ENCODE data around the gene DCTN2.

The DCTN2 gene

DNA sequence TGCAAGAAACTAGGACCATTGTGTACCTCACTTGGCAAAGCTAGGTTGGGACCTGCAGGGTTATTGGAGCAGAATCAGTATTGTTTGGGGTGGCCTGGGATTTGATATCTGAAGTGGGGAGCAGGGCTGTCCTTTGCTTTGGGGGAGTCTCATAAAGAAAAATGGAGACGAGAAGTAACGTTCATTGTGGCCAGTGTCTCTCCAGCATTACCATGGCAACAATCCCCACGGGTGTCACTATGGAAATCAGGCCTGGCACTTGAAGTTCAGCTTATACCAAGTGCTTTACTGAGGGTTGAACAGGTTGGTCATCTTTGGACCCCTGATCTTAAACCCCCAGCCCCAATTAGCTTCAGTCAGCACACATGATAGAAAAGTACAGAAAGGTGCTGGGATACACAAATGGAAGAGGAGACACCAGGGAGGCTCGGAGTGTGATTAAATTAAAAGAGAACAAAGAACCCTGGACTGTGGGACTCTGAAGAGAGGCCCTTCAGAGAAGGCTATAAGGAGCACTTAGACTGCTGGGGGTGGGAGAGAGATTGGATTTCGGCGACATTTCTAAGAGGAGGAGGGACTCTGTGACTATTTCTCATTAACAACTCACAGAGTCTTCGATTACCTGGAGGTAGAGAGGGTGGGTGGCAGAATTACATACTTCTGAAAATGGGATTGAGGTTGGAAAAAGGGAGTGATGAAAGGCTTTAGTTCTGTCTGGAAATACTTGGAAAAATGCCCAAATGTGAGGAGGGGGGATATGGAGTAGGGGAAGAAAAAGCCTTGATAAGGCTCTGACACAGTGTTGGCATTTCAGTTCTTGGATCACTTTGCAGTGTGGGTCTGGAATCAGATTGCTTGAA is 6.6 kb upstream of the DCTN2 start:
- DNase-seq: no peak
- in situ Hi-C loops (cut with HindIII; ENCODE audit: low pct_ligation_motif_present, low pct_unique_long_range_greater_than_20kb, low sequenced_read_pairs): no loop called here

DNA sequence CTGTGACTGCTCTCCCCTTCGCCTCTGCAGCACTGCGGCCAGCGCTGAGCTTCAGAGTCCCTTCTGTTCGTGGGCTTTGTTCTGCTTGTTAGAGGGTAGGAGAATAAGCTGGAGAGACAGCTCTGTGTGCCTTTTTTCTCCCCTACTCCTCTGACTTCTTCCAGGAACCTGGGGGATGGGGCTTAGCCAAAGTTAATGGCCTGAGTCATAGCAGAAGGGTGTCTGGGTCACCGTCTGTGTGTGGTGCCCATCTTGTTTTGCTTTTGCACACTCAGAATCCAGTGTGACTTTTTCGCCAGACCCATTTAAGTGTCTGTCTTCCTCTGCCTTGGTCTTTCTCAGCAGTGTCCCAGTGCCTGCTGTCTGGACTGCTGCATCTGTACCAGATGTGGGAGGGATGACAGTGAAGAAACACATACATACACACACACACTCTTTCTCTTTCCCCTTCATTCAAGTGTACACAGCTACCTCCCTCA is 5.9 kb upstream of the DCTN2 start:
- in situ Hi-C loops (cut with HindIII; ENCODE audit: low pct_ligation_motif_present, low pct_unique_long_range_greater_than_20kb, low sequenced_read_pairs): no loop called here
- DNase-seq: no peak

DNA sequence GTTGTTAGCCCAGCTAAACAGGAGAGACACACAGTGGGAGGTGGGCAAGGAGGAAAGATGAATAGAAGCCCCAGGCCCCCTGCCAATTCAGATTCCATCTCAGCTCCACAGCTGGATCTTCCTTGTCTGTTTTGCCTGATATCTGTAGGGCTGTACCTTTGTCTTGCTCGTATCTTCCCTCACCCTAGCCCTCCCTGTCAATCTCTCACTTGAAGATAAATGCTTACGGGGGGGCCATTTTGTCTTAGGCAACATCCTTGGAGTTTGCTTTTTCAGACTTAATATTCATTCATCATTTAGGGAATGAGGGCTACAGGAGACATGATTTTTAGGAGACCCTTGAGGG is 5.3 kb upstream of the DCTN2 start:
- DNase-seq: no peak
- in situ Hi-C loops (cut with HindIII; ENCODE audit: low pct_ligation_motif_present, low pct_unique_long_range_greater_than_20kb, low sequenced_read_pairs): no loop called here

- DNase-seq: no peak
- in situ Hi-C loops (cut with HindIII; ENCODE audit: low pct_ligation_motif_present, low pct_unique_long_range_greater_than_20kb, low sequenced_read_pairs): no loop called here
Observed at GRCh38 chr12:57551637-57552305, 4.8 kb upstream of the DCTN2 start.

GRCh38 chr12:57550641-57551549 is 3.9 kb upstream of the DCTN2 start:
- no peak for DNase-seq
- in situ Hi-C loops (cut with HindIII; ENCODE audit: low pct_ligation_motif_present, low pct_unique_long_range_greater_than_20kb, low sequenced_read_pairs): no loop called here

DNA sequence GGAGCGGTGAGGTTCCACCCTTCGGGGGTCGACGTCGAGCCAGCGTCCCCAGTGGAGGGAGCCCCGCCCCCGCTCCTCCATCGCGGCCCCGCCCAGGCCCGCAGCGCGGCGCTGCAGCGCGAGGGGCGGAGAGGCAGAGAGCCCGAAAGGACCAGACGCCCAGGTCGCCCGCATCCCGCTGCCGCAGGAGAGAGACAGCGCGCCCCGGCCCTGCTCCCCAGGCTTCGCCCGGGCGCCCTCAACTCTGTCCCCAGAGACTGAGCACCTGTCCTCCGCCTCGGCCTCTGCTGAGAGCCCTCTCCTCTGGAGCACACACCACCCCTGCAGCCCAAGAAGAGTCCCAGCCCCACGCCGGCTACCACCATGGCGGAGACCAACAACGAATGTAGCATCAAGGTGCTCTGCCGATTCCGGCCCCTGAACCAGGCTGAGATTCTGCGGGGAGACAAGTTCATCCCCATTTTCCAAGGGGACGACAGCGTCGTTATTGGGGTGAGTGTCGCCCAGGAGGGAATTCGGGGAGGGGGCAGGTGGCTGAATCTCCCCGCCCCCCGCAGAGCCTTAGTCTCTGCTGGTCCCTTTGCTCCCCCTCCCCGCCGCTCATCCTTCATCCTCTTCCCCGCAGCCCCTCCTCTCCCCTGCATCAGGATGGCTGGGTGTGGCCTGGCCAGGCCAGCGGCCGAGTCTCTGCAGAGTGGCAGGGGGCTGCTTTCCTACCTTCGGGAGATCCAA is 3.1 kb upstream of the DCTN2 start, which contains the start of gene KIF5A:
Gene KIF5A (plus strand): TSS at position 136 of the 732 bp plus-strand sequence. CDS start 228 bp downstream, at position 364.
- peak; percentile 60 for DNase-seq
- in situ Hi-C loops (cut with HindIII; ENCODE audit: low pct_ligation_motif_present, low pct_unique_long_range_greater_than_20kb, low sequenced_read_pairs): no loop called here

DNA sequence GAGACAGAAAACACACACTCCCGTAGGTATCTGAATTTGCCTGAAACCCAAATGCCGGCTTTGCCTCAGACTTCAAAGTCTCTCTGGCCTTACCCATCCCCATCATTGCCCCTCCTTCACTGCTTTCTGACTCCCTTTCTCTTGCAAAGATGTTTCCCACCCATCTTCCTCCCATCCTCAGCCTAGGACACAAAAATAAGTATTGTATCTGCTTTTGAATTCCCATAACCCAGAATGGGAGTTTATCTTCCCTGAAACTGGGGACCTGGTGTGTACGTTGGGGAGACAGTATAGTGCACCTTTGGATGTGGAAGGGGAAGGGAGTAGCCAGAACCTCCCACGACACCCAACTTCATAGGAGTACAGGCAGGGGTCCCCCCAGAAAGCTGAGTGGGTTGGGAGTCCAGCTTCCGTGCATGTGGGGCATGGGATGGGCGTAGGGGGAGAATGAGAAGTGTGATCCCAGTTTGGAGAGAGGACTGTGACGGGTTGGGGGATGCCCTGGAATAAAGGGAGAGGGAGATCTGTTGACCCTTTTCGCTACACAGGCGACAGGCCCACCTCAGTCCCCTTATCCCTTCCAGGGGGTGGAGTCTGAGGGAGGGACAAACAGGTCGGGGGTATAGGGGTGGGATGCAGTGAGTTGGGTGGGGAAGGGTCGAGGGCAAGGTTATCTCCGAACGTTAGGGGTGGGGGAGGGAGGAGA is 2.4 kb upstream of the DCTN2 start:
- in situ Hi-C loops (cut with HindIII; ENCODE audit: low pct_ligation_motif_present, low pct_unique_long_range_greater_than_20kb, low sequenced_read_pairs): no loop called here
- DNase-seq: no peak

DNA sequence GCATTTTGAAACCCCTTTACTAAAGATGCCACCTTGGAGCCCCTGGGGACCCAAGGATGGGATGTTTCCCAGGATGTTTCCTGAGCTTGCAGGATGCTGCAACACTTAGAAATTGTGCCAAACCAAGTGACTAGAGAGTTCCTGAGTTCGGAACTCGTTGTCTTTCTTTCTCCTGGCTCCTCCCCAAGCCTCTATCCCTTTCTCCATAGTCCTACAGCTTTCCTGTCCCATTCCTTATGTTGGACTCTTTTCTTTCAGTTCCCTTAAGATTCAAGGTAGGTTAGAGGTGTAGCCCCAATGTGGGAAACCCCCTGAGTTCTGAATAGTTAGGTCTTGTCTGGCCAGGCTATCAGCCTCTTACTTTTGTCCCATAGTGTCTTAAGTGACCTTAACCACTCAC is 1.5 kb upstream of the DCTN2 start:
- in situ Hi-C loops (cut with HindIII; ENCODE audit: low pct_ligation_motif_present, low pct_unique_long_range_greater_than_20kb, low sequenced_read_pairs): no loop called here
- DNase-seq: no peak

DNA sequence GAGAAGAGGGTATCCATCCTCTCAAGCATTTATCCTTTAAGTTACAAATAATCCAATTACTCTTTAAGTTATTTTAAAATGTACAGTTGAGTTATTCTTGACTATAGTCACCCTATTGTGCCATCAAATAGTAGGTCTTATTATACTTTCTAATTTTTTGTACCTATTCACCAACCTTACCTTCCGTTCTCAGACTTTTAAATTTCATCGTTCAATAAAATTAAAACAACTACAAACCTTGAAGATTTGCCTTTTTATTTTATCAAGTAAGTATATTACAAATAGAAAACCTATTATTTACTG is 972 bp upstream of the DCTN2 start:
- DNase-seq: no peak
- in situ Hi-C loops (cut with HindIII; ENCODE audit: low pct_ligation_motif_present, low pct_unique_long_range_greater_than_20kb, low sequenced_read_pairs): no loop called here

DNA sequence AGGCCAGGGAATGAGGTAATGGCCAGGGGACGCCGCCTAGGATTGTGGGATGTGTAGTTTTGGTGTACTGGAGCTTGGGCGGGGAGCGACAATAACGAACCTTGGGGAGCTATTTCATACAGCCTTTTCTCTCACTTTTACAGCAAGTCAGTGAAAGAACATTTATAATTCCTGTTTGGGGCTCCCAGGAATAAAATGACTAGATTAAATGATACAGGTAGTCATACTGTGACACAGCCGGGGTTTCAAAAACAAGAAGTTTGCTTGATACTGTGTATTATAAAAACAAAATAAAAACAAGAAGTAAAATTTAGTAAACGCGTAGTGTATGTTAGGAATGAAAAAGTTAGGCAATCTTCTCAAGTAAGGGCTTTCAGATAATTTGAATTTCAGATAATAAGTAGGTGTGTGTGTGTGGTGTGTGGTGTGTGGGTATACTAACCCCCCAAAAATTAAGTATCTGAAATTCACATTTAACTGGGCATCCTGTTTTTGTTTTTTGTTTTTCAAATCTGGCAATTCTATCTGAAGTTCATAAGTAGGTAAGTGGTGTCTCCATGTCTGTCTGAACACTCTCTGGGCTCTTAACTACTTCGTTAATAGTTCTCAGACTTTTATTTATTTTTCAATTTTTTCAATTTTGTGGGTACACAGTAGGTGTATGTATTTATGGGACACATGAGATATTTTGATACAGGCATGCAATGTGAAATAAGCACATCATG is 458 bp upstream of the DCTN2 start:
- DNase-seq: no peak
- in situ Hi-C loops (cut with HindIII; ENCODE audit: low pct_ligation_motif_present, low pct_unique_long_range_greater_than_20kb, low sequenced_read_pairs): no loop called here

DNA sequence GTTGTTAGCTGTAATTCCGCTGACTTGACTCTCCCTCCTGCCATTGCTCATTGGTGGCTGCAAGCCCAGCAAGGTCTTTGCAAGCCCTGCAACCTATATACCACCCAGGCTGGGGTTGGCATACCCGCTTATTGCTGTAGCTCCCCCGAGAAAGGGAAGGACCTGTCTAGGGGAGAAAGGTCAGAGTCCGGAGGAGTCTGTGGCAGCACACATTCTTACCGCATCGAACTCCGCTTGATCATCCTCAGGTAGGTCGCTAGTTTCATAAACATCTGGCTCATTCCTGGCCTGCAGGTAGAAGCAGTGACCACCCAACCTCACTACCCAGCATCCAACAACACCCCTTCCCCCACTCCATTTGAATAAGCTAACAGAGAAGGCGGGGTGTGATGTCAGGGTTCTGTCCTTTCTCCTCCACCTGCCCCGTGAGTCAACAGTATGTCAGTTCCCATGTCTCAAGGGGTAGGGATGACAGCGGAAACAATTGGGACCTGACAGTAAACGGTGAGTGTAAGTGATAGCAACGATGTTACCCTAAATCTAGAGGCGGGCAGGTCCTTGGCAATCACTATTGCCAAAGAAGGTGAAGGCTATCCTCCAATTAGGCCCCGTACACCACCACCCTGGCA is 1.1 kb downstream of the DCTN2 start:
- no peak for DNase-seq
- in situ Hi-C loops (cut with HindIII; ENCODE audit: low pct_ligation_motif_present, low pct_unique_long_range_greater_than_20kb, low sequenced_read_pairs): no loop called here

DNA sequence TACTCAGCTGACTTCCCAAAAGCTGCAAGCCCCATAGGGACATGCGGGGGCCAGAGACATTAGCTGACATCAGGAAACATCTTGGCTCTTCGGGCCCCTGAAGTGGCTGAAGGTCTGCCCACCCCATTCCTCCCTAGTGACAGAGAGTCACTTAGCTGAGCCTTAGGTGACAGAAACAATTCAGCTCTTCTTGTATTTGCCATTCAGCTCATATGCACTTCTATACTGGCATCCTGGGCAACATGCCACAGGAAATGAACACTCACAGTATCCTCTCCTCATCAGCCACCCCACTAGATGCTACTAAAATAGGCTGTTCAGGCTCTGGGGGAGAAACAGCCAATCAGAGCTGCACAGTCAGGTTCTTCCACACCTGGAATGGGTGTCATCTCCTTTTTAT is 3.4 kb downstream of the DCTN2 start:
- DNase-seq: no peak
- in situ Hi-C loops (cut with HindIII; ENCODE audit: low pct_ligation_motif_present, low pct_unique_long_range_greater_than_20kb, low sequenced_read_pairs): no loop called here

DNA sequence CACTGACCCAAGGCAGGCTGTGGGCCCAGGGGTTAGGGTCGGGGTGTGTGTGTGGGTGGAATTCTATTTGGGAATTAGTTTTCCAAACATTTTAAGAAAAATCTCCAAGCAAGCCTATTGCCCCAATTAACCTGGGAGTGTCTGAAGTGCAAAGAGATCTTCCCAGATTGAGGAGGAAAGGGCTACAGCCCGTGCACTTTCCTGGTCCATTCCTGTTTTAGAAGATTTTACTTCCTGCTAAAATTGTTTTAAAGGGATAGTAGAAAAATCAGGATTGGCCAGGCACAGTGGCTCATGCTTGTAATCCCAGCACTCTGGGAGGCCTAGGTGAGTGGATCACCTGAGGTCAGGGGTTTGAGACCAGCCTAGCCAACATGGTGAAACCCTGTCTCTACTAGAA is 5.3 kb downstream of the DCTN2 start:
- in situ Hi-C loops (cut with HindIII; ENCODE audit: low pct_ligation_motif_present, low pct_unique_long_range_greater_than_20kb, low sequenced_read_pairs): no loop called here
- no peak for DNase-seq

GRCh38 chr12:57541001-57541400 is 6.0 kb downstream of the DCTN2 start:
- in situ Hi-C loops (cut with HindIII; ENCODE audit: low pct_ligation_motif_present, low pct_unique_long_range_greater_than_20kb, low sequenced_read_pairs): no loop called here
- DNase-seq: no peak

DNA sequence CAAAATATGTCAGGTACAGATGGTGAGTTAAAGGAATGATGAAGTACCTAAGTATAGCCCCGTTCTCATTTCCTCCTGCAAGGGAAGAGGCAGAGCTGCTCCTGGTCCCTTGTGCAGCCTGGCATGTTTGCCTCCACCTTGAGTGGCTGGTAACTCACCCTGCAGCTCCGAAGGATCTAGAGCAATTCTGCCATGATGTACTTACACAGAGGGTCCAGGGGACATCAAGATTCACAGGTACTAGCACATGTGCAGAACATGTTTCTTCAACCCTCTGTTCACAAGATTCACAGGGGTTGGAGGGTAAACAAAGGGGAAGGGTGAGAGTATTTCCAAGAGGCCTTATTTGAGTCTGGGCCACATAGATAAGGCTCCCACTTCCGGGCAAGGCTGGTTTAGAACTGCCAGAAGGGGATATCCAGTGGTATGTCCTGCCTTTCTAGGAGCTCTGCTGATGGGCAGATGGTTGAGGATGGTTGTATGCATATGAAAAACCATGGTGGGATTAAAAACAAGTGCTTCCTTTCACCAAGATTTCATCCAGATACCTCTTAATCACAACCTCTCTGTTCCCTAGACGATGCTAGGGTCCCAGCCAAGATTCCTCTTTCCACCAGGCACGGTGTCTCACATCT is 7.7 kb downstream of the DCTN2 start:
- no peak for DNase-seq
- in situ Hi-C loops (cut with HindIII; ENCODE audit: low pct_ligation_motif_present, low pct_unique_long_range_greater_than_20kb, low sequenced_read_pairs): no loop called here

DNA sequence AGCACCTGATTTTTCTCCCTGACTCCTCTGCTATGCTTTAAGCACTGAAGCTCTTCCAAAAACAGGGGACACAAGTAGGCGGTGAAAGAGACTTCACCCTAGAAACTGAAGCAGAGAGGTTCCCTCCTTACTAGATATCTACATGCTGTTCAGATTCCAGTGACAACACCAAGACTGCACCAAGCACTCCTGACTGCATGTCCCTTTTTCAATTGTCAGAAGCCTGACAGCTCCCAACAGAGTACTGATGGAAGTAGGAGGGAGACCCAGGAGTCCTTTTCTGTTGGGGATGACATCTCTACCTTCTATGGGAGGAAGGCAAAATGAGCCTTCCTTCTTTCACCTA is 10.4 kb downstream of the DCTN2 start:
- in situ Hi-C loops (cut with HindIII; ENCODE audit: low pct_ligation_motif_present, low pct_unique_long_range_greater_than_20kb, low sequenced_read_pairs): no loop called here
- no peak for DNase-seq

Data from ACHN (cell line).